K562 (cell line): Measurements from ENCODE around the gene ELOVL7. TPM values are rescaled to one million over a fixed set of nuclear protein-coding genes. Genes with fewer than 3 reads are reported as not detected.

Experiments
- ARID1B ChIP-seq: fragments of 450-650 bp; IDR thresholded peaks from 2 replicates; pipeline ENCODE4 v1.6.1; 2016; ENCODE audit warnings: antibody characterized with exemption, mild to moderate bottlenecking, inconsistent platforms
- CLOCK ChIP-seq: fragments of 250-450 bp; sonication (Bioruptor Pico); IDR thresholded peaks from 2 replicates; pipeline ENCODE4 v1.4.0; 2020; ENCODE audit warnings: mild to moderate bottlenecking, moderate library complexity, borderline replicate concordance
- E2F3 ChIP-seq: fragments of 250-450 bp; sonication (Bioruptor Pico); IDR thresholded peaks from 2 replicates; pipeline ENCODE4 v1.4.0; 2020; ENCODE audit warnings: mild to moderate bottlenecking
- EP400 ChIP-seq: fragments of 450-650 bp; IDR thresholded peaks from 2 replicates; pipeline ENCODE4 v1.6.1; 2017; ENCODE audit warnings: antibody characterized with exemption, mild to moderate bottlenecking, moderate library complexity
- ESRRA ChIP-seq: fragments of 450-650 bp; IDR thresholded peaks from 2 replicates; pipeline ENCODE4 v1.6.1; 2014; ENCODE audit warnings: low read depth, mild to moderate bottlenecking, moderate library complexity, borderline replicate concordance
- GABPB1 ChIP-seq: sonication (generic); formaldehyde crosslinking; IDR thresholded peaks from 2 replicates; pipeline ENCODE4 v1.8.0; 2022; ENCODE audit warnings: mild to moderate bottlenecking, missing genetic modification reagents
- ILK ChIP-seq: fragments of 450-650 bp; IDR thresholded peaks from 2 replicates; pipeline ENCODE4 v1.6.1; 2016; ENCODE audit warnings: missing genetic modification characterization, low read depth, mild to moderate bottlenecking, missing compliant biosample characterization, moderate library complexity, borderline replicate concordance
- NR4A1 ChIP-seq, 2 experiments: fragments of 250-450 bp in 1 of 2; fragments of 450-650 bp in 1 of 2; sonication (Bioruptor Pico) in 1 of 2; IDR thresholded peaks; 2 replicates each; pipeline versions ENCODE4 v1.4.0 to v1.6.1; 2016 to 2020; ENCODE audit warnings: mild to moderate bottlenecking in 2 of 2, missing compliant biosample characterization in 1 of 2, missing genetic modification characterization in 1 of 2, moderate library complexity in 1 of 2
- SAP30 ChIP-seq: fragments of 200-600 bp; sonication (generic); IDR thresholded peaks from 2 replicates; pipeline ENCODE4 v1.6.1; 2012; ENCODE audit warnings: borderline replicate concordance, low read depth, mild to moderate bottlenecking, moderate library complexity, low read length, control low read depth, inconsistent platforms; ENCODE audit not compliant: insufficient read depth, poor library complexity, severe bottlenecking
- SOX6 ChIP-seq: fragments of 450-650 bp; IDR thresholded peaks from 2 replicates; pipeline ENCODE4 v1.6.1; 2014; ENCODE audit warnings: mild to moderate bottlenecking
- ZNF263 ChIP-seq: sonication (generic); formaldehyde crosslinking; IDR thresholded peaks from 2 replicates; pipeline ENCODE4 v1.8.0; 2022; ENCODE audit warnings: mild to moderate bottlenecking, missing genetic modification reagents, borderline replicate concordance
- ZNF445 ChIP-seq: fragments of 250-450 bp; sonication (Bioruptor Pico); IDR thresholded peaks from 2 replicates; pipeline ENCODE4 v1.4.0; 2020; ENCODE audit warnings: low read depth, mild to moderate bottlenecking, moderate library complexity
- ZNF717 ChIP-seq: fragments of 250-450 bp; sonication (Bioruptor Pico); IDR thresholded peaks from 2 replicates; pipeline ENCODE4 v1.5.0; 2021
- ZNF830 ChIP-seq: fragments of 250-450 bp; sonication (Bioruptor Pico); IDR thresholded peaks from 2 replicates; pipeline ENCODE4 v1.5.0; 2021; ENCODE audit warnings: mild to moderate bottlenecking
- polyA plus RNA-seq, 8 experiments: library from polyadenylated mRNA; depleted of rRNA in 4 of 8; stranded (reverse) in 5 of 8; unstranded in 3 of 8; fragments of >200 nt; fragmentation: Nextera tagmentation in 2 of 8; fragmentation: Illumina TruSeq in 1 of 8; extraction: Ambion mirVana in 2 of 8; extraction: Trizol in 1 of 8; gene quantifications; 2 replicates each; pipeline versions ENCODE4 v1.2.1 to v1.2.3, GENCODE V29; 2011 to 2014; ENCODE audit warnings: inconsistent platforms in 1 of 8, missing spikeins in 1 of 8
- total RNA-seq, 7 experiments: library from RNA; depleted of rRNA in 6 of 7; stranded (reverse); fragments of >200 nt in 6 of 7; fragmentation: Illumina TruSeq in 2 of 7; extraction: Trizol in 2 of 7; gene quantifications; 2 replicates each; pipeline versions ENCODE4 v1.2.1 to v1.2.3, GENCODE V29; 2011 to 2021; ENCODE audit warnings: low replicate concordance in 1 of 7
- TF ChIP-seq, protein P1 (sequence below): fragments of 250-450 bp; sonication (Bioruptor Pico); IDR thresholded peaks from 2 replicates; pipeline ENCODE4 v1.8.0; 2022; ENCODE audit warnings: moderate library complexity, mild to moderate bottlenecking, inconsistent platforms

ELOVL7 gene
- total and polyA plus RNA-seq, 9 of the 15 experiments (the other 6 are each of a cell fraction or from before 2014, with no cell fraction given) = 4.5 to 12.3 (median 6.9) TPM

DNA sequence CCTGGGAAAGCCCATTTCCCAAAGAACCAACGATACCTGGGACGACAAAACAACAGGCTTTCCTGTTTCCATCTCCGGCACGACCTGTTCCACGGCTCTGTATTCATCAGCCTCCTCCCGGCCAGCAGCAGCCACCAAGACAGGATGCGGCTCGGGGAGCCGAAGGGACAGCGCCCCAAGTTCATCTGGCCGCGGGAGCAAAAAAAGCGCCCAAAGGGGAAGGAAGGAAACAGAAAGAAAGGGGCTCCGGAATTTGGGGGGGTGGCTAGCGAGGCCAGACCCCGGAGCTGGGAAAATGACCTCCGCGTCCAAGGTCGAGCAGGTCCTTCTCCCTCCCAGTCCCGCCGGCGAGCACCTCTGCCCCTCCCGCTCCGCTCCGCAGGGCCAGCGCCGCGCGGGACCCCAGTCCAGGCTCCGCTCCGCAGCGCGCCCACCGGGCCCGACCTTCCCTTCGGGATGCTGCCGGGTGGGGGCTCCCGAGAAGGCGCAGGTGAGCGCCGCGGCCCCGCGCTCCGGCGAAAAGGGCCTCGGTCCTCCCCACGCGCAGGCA is 608 bp downstream of the ELOVL7 start (continued):
- TF ChIP-seq ILK (tag) (no peak), ZNF717 (CRISPR knock-in tag) (no peak), GABPB1 (CRISPR knock-in tag) (no peak; the same call in 1 of the 2 replicates), ZNF263 (peak; percentile 82), CLOCK (no peak), ESRRA (peak; percentile 30; the same call in 1 of the 2 replicates), EP400 (no peak), SAP30 (peak; percentile 12), SOX6 (no peak), ZNF830 (no peak), ZNF445 (CRISPR knock-in tag) (no peak), E2F3 (CRISPR knock-in tag) (no peak), NR4A1 (CRISPR knock-in tag; IDR thresholded peaks at IDR 0.05) (no peak), NR4A1 (tag; IDR thresholded peaks at IDR 0.05) (no peak), ARID1B (no peak)
- TF ChIP-seq, protein P1, sequence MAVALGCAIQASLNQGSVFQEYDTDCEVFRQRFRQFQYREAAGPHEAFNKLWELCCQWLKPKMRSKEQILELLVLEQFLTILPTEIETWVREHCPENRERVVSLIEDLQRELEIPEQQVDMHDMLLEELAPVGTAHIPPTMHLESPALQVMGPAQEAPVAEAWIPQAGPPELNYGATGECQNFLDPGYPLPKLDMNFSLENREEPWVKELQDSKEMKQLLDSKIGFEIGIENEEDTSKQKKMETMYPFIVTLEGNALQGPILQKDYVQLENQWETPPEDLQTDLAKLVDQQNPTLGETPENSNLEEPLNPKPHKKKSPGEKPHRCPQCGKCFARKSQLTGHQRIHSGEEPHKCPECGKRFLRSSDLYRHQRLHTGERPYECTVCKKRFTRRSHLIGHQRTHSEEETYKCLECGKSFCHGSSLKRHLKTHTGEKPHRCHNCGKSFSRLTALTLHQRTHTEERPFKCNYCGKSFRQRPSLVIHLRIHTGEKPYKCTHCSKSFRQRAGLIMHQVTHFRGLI (CRISPR knock-in tag) = no peak
